GM21526 (cell line): Measurements from ENCODE around the gene CA12.

ENCODE experiments used
- ATAC-seq: cut with Tn5 transposase; IDR thresholded peaks from one replicate; pipeline ENCODE4 v1.9.1; 2021; ENCODE audit warnings: moderate library complexity; ENCODE audit not compliant: unreplicated experiment, low FRiP score

Gene CA12

DNA sequence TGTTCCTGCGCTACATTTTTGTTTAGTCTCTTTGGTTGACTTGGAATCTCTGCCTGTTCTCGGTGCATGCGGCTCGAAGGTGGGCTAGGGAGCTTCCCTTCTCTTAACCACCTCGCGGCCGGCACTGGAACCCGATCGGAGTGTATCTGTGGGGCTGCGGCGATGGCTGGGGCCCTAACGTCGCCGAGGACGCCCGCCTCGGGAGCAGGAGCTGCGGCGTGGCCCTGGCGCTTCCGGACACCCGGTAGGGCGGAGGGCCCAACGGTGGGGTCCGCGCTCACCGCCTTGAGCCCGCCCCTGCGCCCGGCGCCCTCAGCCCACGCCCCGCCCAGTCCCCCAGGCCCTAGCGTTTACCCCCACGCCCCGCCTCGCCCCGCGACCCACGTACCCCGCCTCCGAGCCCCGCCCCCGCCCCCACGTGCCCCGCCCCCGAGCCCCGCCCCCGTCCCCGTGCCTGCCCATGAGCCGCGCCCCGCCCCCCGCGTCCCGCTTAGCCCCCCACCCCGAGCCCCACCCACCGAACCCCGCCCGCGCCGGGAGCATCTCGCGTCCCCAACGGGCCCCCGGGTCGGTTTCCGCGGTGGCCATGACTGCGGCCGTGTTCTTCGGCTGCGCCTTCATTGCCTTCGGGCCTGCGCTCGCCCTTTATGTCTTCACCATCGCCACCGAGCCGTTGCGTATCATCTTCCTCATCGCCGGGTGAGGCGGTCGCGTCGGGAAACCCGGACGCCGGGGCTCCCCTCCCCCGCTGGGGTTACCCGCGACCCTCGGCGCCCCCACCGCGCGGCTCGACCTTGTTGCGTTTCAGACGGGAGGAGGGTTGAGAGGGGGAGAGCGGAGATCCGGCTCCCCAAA, 104.4 kb downstream of the CA12 start, which contains the start of gene APH1B:
Gene APH1B (plus strand): TSS at position 568 of the 855 bp plus-strand sequence. CDS start 19 bp downstream, at position 587.
- peak; percentile 63 for ATAC-seq

DNA sequence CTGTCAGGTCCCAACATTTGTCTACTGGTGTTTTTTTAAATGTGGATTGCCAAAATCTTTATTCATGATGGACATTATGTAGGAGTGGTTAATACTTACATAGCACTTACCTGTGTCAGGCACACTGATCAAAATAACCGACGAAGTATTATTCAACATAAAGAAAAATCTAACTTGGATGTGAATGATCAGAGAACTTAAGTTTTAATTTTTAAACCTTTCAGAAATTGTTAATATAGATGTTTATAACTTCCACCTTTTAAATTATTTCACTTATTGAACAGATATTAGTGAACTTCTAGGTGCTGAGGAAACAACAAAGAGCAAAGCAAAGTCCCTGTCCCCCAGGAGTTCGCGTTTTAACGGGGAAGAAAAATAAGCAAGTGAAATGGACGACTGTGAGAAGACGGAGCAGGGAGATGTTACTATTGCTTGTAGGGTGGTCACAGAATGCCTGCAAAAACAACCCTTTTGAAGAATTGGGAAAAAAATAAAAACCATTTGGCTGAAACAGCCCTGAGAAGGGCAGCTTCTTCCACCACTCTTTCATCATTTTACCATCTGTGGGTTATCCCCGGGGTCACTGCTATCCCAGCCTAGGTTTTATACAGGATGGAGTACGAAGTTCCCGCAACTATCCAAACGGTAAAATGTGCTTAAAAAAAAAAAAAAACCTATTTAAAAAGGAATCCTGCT, 105.2 kb downstream of the CA12 start:
- ATAC-seq: no peak

DNA sequence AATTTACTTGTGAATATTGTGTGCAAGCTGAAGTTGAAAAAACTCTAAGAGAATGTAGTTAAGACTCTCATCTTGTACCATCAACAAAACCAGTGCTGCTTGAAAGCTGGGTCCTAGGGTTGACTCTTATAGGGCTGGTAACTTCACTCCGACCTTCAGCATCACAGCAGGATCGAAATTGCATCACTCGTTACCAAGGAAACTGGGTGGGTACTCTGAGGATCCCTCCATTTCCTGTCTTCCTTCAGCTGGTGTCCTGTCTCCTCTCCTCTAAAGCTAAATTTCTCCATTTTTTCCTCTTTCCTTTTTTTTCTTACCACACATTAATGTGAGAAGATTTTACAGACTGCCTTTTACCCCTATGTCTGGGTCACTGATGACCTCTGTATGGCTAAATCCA, 107.2 kb downstream of the CA12 start:
- no peak for ATAC-seq
